HCT116 (cell line): ENCODE measurements around the gene ZNHIT1. TPM values are rescaled to one million over a fixed set of nuclear protein-coding genes. Genes with fewer than 3 reads are reported as not detected.

Source experiments
- ATAC-seq: fragments of 200-7000 bp; cut with Tn5 transposase; 2 replicates; pipeline ENCODE4 v1.9.1; 2020; ENCODE audit warnings: mild to moderate bottlenecking, moderate library complexity
- BruUV-seq: library from RNA; stranded (reverse); fragments of 400-500 nt; replicated peaks from 2 replicates; lab custom pipeline; 2021; lab: Mats Ljungman, UMichigan
- CTCF ChIA-PET: fragments of 300-600 bp; sonication (Branson Sonifier 250); formaldehyde crosslinking; loops from one replicate; lab custom pipeline; 2021; ENCODE audit warnings: antibody characterized with exemption; lab: Charles Lee
- POLR2A ChIA-PET: fragments of 300-600, 350-600 bp; sonication (Branson Sonifier 250); formaldehyde crosslinking; loops from one replicate; lab custom pipeline; 2021; ENCODE audit warnings: antibody characterized with exemption; lab: Charles Lee
- RAD21 ChIA-PET, 2 experiments: fragments of 300-600 bp; sonication (Branson Sonifier 250); formaldehyde crosslinking; loops; one replicate each; lab custom pipeline; 2023; ENCODE audit warnings: low total read pairs in 2 of 2; ENCODE audit not compliant: uncharacterized antibody in 2 of 2, unreplicated experiment in 2 of 2, low non-redundant PET in 1 of 2; lab: Charles Lee
- DNase-seq: peaks from one replicate; pipeline ENCODE4 v3.0.0-alpha.2; 2010; ENCODE audit warnings: low read depth, low spot score
- H2AFZ ChIP-seq: fragments of 200-600 bp; shearing (Covaris generic), sonication (generic); 2 replicates; pipeline ENCODE4 v1.6.1; 2017; ENCODE audit warnings: low read depth, mixed run types, mixed read lengths, antibody characterized with exemption, low read length; ENCODE audit not compliant: poor library complexity, severe bottlenecking
- H3K27ac ChIP-seq: 2 replicates; pipeline ENCODE4 v1.5.1; 2012; ENCODE audit warnings: low read depth, low read length
- H3K27me3 ChIP-seq: fragments of 200-600 bp; sonication (generic); 2 replicates; pipeline ENCODE4 v1.6.1; 2016; ENCODE audit warnings: mixed run types, low read length, mixed read lengths; ENCODE audit not compliant: insufficient read depth
- H3K36me3 ChIP-seq, 2 experiments: fragments of 200-500 bp in 1 of 2; fragments of 200-600 bp in 1 of 2; sonication (Bioruptor generic) in 1 of 2; sonication (generic) in 1 of 2; 2 replicates each; pipeline versions ENCODE4 v1.5.1 to v1.6.1; 2014 to 2016; ENCODE audit warnings: low read length in 2 of 2, inconsistent platforms in 1 of 2, mixed read lengths in 1 of 2, mixed run types in 1 of 2; ENCODE audit not compliant: insufficient read depth in 2 of 2, control insufficient read depth in 1 of 2
- H3K4me1 ChIP-seq, 2 experiments: fragments of 200-600 bp in 1 of 2; sonication (generic) in 1 of 2; 2 replicates each; pipeline versions ENCODE4 v1.5.1 to v1.6.1; 2012 to 2017; ENCODE audit warnings: low read length in 2 of 2, inconsistent platforms in 1 of 2, mild to moderate bottlenecking in 1 of 2, mixed read lengths in 1 of 2, mixed run types in 1 of 2, moderate library complexity in 1 of 2; ENCODE audit not compliant: insufficient read depth in 2 of 2, control insufficient read depth in 1 of 2
- H3K4me2 ChIP-seq: fragments of 200-600 bp; sonication (generic); 2 replicates; pipeline ENCODE4 v1.6.1; 2017; ENCODE audit warnings: mixed run types, low read length, mixed read lengths
- H3K4me3 ChIP-seq, 2 experiments: fragments of 200-600 bp in 1 of 2; sonication (generic) in 1 of 2; replicated peaks in 1 of 2; 2 replicates each; pipeline ENCODE4 v1.5.1; 2011 to 2016; ENCODE audit warnings: low read length in 2 of 2, control low read depth in 1 of 2, low read depth in 1 of 2, mild to moderate bottlenecking in 1 of 2, mixed read lengths in 1 of 2, mixed run types in 1 of 2
- H3K79me2 ChIP-seq: fragments of 200-600 bp; sonication (generic); 2 replicates; pipeline ENCODE4 v1.6.1; 2017; ENCODE audit warnings: mild to moderate bottlenecking, mixed run types, low read length, moderate library complexity, mixed read lengths; ENCODE audit not compliant: insufficient read depth
- H3K9ac ChIP-seq: fragments of 200-600 bp; sonication (generic); 2 replicates; pipeline ENCODE4 v1.6.1; 2016; ENCODE audit warnings: low read length, mixed read lengths
- H3K9me2 ChIP-seq: fragments of 200-600 bp; sonication (generic), shearing (Covaris generic); 2 replicates; pipeline ENCODE4 v1.6.1; 2017; ENCODE audit warnings: mixed run types, mild to moderate bottlenecking, moderate library complexity; ENCODE audit not compliant: insufficient read depth
- H3K9me3 ChIP-seq, 2 experiments: fragments of 200-500 bp in 1 of 2; fragments of 200-600 bp in 1 of 2; sonication (Bioruptor generic) in 1 of 2; sonication (generic) in 1 of 2; 2 replicates each; pipeline ENCODE4 v1.6.1; 2014 to 2017; ENCODE audit warnings: low read length in 2 of 2, mixed read lengths in 2 of 2, inconsistent platforms in 1 of 2, low read depth in 1 of 2, mild to moderate bottlenecking in 1 of 2, mixed run types in 1 of 2, moderate library complexity in 1 of 2; ENCODE audit not compliant: control insufficient read depth in 1 of 2, insufficient read depth in 1 of 2
- H4K20me1 ChIP-seq: fragments of 200-600 bp; sonication (generic), shearing (Covaris generic); 2 replicates; pipeline ENCODE4 v1.6.1; 2017; ENCODE audit warnings: mixed run types, mild to moderate bottlenecking, moderate library complexity; ENCODE audit not compliant: insufficient read depth
- CBX3 ChIP-seq: IDR thresholded peaks from 2 replicates; pipeline ENCODE4 v1.6.1; 2012; ENCODE audit warnings: low read depth
- FOSL1 ChIP-seq: IDR thresholded peaks from 2 replicates; pipeline ENCODE4 v1.6.1; 2012; ENCODE audit warnings: low read depth
- JUND ChIP-seq: IDR thresholded peaks from 2 replicates; pipeline ENCODE4 v1.6.1; 2012
- POLR2A ChIP-seq: IDR thresholded peaks from 2 replicates; pipeline ENCODE4 v1.7.0; 2011; ENCODE audit warnings: borderline replicate concordance; ENCODE audit not compliant: insufficient read depth, insufficient read length; ENCODE audit errors: extremely low read depth
- SIN3A ChIP-seq: IDR thresholded peaks from 2 replicates; pipeline ENCODE4 v1.6.1; 2012; ENCODE audit warnings: low read depth
- SRF ChIP-seq: IDR thresholded peaks from 2 replicates; pipeline ENCODE4 v1.6.1; 2012; ENCODE audit warnings: low read depth
- intact Hi-C: fragments of 100-400 bp; cut with micrococcal nuclease; formaldehyde crosslinking; loops from 2 replicates; pipeline ENCODE4 v1.10.0; 2022
- total RNA-seq: library from RNA; stranded (reverse); gene quantifications from one replicate; pipeline ENCODE4 v1.2.1, GENCODE V29; 2021; ENCODE audit not compliant: unreplicated experiment
- TF ChIP-seq, protein P1 (sequence below): IDR thresholded peaks from 2 replicates; pipeline ENCODE4 v1.6.1; 2012
- TF ChIP-seq, protein P2 (sequence below): IDR thresholded peaks from 2 replicates; pipeline ENCODE4 v1.6.1; 2011; ENCODE audit warnings: mild to moderate bottlenecking, low read length, moderate library complexity; ENCODE audit not compliant: insufficient replicate concordance; ENCODE audit errors: extremely low read depth
- TF ChIP-seq, protein P3 (sequence below): IDR thresholded peaks from 2 replicates; pipeline ENCODE4 v1.6.1; 2012
- TF ChIP-seq, protein P4 (sequence below): IDR thresholded peaks from 2 replicates; pipeline ENCODE4 v1.6.1; 2012; ENCODE audit warnings: low read depth

Gene ZNHIT1
- total RNA-seq, 1 experiment from 2014 or later, result 69.4 TPM

DNA sequence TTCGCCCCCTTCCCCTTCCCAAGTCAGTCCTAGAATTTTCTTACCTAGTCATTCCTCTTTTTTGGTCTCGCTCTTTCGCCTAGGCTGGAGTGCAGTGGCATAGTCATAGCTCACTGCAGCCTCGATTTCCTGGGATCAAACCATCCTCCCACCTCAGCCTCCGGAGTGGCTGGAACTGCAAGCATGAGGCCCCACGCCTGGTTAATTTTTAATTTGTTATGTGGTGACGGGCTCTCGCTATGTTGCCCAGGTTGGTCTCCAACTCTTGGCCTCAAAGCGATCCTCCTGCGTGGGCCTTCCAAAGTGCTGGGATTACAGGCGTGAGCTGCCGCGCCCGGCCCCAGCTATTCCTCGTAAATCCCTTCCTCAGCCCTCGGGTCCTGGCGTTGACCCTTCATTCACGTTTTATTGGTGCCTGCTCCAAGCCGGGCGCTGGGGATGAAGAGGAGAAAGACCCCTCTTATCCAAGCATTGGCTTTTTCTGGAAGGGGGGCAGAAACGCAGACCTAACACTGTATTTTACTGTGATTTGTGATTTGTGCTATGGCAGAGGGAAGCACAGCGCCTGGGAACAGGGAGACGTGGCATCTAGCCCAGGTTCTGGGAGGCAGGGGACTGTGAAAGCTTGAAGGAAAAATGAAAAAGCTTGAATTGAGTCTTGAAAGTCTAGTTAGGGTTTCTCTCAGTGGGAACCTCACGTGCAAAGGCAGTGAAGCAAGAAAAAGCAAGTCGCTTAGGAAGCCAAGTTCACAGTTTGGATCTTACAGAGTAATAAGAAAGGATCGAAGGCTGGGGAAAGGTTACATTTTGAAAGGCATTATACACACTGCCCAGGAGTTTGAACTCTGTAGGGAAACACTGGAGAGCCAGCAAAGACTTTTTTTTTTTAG, 516 bp downstream of the ZNHIT1 start:
- H3K4me2 ChIP-seq, result peak overlapping the region; percentile 97
- H3K79me2 ChIP-seq, result peaks cover 46% of the 10 kb centered on the region
- no peak for DNase-seq
- TF ChIP-seq, protein P1, sequence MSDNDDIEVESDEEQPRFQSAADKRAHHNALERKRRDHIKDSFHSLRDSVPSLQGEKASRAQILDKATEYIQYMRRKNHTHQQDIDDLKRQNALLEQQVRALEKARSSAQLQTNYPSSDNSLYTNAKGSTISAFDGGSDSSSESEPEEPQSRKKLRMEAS, result peak; percentile 58; the same call in 1 of the 2 replicates
- TF ChIP-seq SIN3A (peak; percentile 4; the same call in 1 of the 2 replicates), CBX3 (no peak)
- TF ChIP-seq, all 23 proteins: peak for 2
- no peak overlapping the region for H2AFZ ChIP-seq
- peaks cover 0 to 21% of the 10 kb centered on the region in 2 experiments; a peak in 2 of 4 replicates for H3K4me1 ChIP-seq
- peak overlapping the region; percentile 85 for H3K9ac ChIP-seq
- CTCF ChIA-PET, result interaction anchor here (0.8 to 2.3 kb wide), 8 partner anchors 26 to 418 kb away, joined by 3 to 21 read pairs (median 8); partner anchors contain the start of genes FIS1 and UFSP1
- peaks cover 2 to 4% of the 10 kb centered on the region in 2 experiments; a peak in 2 of 4 replicates for H3K36me3 ChIP-seq
- TSS peak; percentile 80 for BruUV-seq
- no peaks in the 10 kb centered on the region for H3K9me2 ChIP-seq
- RAD21 ChIA-PET, result interaction anchor here (0.6 to 1.5 kb wide), 5 partner anchors 26 to 101 kb away, joined by 3 to 5 read pairs (median 3); no protein-coding TSS in a partner anchor
- peak overlapping the region; percentile 93 to 97 for H3K4me3 ChIP-seq
- peak overlapping the region; percentile 37 for H3K27ac ChIP-seq
- POLR2A ChIA-PET, result interaction anchor here (0.9 to 1.8 kb wide), 9 partner anchors 10 to 329 kb away, joined by 3 to 11 read pairs (median 4); partner anchors contain the start of genes FIS1, UFSP1 and VGF
- H4K20me1 ChIP-seq, result no peaks in the 10 kb centered on the region
- peak; percentile 18 for ATAC-seq
- no peaks in the 10 kb centered on the region for H3K9me3 ChIP-seq
- no peaks in the 10 kb centered on the region for H3K27me3 ChIP-seq
- intact Hi-C loops, result loop anchor here (2.0 kb wide), 1 partner anchor 14 kb away; no protein-coding TSS in a partner anchor

DNA sequence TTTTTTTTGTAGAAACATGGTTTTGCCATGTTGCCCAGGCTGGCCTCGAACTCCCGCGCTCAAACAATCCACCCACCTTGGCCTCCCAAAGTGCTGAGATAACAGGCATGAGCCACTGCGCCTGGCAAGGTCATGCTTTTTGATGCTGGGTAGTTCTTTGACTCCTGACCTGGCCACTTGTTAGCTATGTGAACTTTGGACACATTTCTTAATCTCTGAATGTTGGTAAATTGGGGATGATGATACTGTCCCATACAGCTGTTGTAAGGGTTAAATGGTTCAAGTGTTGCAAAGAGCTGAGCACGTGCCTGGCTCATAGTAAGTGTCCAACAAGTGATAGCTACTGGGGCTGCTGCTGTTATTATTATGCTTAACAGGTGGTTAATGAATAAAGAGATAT, 2.3 kb downstream of the ZNHIT1 start:
- ChIA-PET RAD21 (no interaction called here), POLR2A (interaction anchor here (1.2 kb wide), 1 partner anchor 11 kb away, joined by 4 read pairs; no protein-coding TSS in a partner anchor), CTCF (interaction anchor here (1.2 kb wide), 1 partner anchor 24 kb away, joined by 3 read pairs; the partner anchor contains the start of gene FIS1)
- intact Hi-C loops, result no loop called here
- no peaks in the 10 kb centered on the region for H4K20me1 ChIP-seq
- no peak overlapping the region for H3K9ac ChIP-seq
- no peak overlapping the region for H3K4me2 ChIP-seq
- H3K4me1 ChIP-seq, result peaks cover 0 to 21% of the 10 kb centered on the region in 2 experiments; a peak in 2 of 4 replicates
- no peak for DNase-seq
- peaks cover 45% of the 10 kb centered on the region for H3K79me2 ChIP-seq
- no TSS peak for BruUV-seq
- H3K27me3 ChIP-seq, result no peaks in the 10 kb centered on the region
- no peaks in the 10 kb centered on the region for H3K9me2 ChIP-seq
- H3K4me3 ChIP-seq, result no peak overlapping the region
- no peaks in the 10 kb centered on the region for H3K9me3 ChIP-seq
- peaks cover 4 to 5% of the 10 kb centered on the region in 2 experiments; a peak in 2 of 4 replicates for H3K36me3 ChIP-seq
- H3K27ac ChIP-seq, result no peak overlapping the region
- no peak overlapping the region for H2AFZ ChIP-seq
- no peak for ATAC-seq
- no peak for TF ChIP-seq SIN3A
- TF ChIP-seq, protein P2, sequence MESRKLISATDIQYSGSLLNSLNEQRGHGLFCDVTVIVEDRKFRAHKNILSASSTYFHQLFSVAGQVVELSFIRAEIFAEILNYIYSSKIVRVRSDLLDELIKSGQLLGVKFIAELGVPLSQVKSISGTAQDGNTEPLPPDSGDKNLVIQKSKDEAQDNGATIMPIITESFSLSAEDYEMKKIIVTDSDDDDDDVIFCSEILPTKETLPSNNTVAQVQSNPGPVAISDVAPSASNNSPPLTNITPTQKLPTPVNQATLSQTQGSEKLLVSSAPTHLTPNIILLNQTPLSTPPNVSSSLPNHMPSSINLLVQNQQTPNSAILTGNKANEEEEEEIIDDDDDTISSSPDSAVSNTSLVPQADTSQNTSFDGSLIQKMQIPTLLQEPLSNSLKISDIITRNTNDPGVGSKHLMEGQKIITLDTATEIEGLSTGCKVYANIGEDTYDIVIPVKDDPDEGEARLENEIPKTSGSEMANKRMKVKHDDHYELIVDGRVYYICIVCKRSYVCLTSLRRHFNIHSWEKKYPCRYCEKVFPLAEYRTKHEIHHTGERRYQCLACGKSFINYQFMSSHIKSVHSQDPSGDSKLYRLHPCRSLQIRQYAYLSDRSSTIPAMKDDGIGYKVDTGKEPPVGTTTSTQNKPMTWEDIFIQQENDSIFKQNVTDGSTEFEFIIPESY, result no peak
- TF ChIP-seq FOSL1, result no peak
- TF ChIP-seq SRF, result no peak
- TF ChIP-seq, protein P3, sequence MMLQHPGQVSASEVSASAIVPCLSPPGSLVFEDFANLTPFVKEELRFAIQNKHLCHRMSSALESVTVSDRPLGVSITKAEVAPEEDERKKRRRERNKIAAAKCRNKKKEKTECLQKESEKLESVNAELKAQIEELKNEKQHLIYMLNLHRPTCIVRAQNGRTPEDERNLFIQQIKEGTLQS, result no peak
- no peak for TF ChIP-seq CBX3
- TF ChIP-seq, protein P4, sequence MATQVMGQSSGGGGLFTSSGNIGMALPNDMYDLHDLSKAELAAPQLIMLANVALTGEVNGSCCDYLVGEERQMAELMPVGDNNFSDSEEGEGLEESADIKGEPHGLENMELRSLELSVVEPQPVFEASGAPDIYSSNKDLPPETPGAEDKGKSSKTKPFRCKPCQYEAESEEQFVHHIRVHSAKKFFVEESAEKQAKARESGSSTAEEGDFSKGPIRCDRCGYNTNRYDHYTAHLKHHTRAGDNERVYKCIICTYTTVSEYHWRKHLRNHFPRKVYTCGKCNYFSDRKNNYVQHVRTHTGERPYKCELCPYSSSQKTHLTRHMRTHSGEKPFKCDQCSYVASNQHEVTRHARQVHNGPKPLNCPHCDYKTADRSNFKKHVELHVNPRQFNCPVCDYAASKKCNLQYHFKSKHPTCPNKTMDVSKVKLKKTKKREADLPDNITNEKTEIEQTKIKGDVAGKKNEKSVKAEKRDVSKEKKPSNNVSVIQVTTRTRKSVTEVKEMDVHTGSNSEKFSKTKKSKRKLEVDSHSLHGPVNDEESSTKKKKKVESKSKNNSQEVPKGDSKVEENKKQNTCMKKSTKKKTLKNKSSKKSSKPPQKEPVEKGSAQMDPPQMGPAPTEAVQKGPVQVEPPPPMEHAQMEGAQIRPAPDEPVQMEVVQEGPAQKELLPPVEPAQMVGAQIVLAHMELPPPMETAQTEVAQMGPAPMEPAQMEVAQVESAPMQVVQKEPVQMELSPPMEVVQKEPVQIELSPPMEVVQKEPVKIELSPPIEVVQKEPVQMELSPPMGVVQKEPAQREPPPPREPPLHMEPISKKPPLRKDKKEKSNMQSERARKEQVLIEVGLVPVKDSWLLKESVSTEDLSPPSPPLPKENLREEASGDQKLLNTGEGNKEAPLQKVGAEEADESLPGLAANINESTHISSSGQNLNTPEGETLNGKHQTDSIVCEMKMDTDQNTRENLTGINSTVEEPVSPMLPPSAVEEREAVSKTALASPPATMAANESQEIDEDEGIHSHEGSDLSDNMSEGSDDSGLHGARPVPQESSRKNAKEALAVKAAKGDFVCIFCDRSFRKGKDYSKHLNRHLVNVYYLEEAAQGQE, result no peak
- TF ChIP-seq POLR2A, result no peak
- no peak for TF ChIP-seq JUND
